Measurements from ENCODE around the gene SEMA7A.

Gene SEMA7A

DNA sequence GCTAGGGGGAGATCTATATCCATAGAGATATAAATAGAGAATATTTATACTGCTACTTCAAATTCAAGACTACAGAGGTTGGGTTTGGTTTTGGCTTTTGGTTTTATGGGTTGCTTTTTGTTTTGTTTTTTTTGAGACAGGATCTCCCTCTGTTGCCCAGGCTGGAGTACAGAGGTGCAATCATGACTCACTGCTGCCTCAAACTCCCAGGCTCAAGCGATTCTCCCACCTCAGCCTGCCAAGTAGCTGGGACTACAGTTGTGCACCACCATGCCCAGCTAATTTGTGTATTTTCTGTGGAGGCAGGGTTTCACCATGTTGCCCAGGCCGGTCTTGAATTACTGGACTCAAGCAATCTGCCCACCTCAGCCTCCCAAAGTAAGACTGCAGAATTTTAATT is 31.1 kb upstream of the SEMA7A start:
- no peak overlapping the region for H3K27ac ChIP-seq

DNA sequence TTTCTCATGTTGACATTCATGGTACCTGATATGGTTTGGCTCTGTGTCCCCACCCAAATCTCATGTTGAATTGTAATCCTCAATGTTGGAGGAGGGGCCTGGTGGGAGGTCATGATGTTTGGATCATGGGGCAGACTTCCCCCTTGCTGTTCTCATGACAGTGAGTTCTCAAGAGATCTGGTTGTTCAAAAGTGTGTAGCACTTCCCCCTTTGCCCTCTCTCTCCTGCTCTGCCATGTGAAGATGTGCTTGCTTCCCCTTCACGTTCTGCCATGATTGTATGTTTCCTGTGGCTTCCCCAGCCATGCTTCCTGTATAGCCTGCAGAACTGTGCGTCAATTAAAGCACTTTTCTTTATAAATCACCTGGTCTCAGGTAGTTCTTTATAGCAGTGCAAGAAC is 30.5 kb upstream of the SEMA7A start:
- H3K27ac ChIP-seq: no peak overlapping the region
- TF ChIP-seq ZFX (IDR thresholded peaks at IDR 0.05) (no peak), CTCF (conservative IDR thresholded peaks at IDR 0.05) (no peak)

More for the DNA sequence above, 31.1 kb upstream of the SEMA7A start:
- TF ChIP-seq ZFX (IDR thresholded peaks at IDR 0.05) (no peak), CTCF (conservative IDR thresholded peaks at IDR 0.05) (no peak)

GRCh38 chr15:74463634-74464033 is 29.9 kb upstream of the SEMA7A start:
- no peak for TF ChIP-seq CTCF (conservative IDR thresholded peaks at IDR 0.05)
- H3K27ac ChIP-seq: no peak overlapping the region

GRCh38 chr15:74461847-74462511 is 28.2 kb upstream of the SEMA7A start:
- peak overlapping the region; percentile 89 for H3K27ac ChIP-seq
- no peak for TF ChIP-seq ZFX (IDR thresholded peaks at IDR 0.05)
- no peak for TF ChIP-seq CTCF (conservative IDR thresholded peaks at IDR 0.05)

GRCh38 chr15:74460871-74461846 is 27.4 kb upstream of the SEMA7A start, which contains the start of gene UBL7:
UBL7 (minus strand) TSS chr15:74461160; CDS start chr15:74458867, 2,293 bp downstream.
- TF ChIP-seq ZFX (IDR thresholded peaks at IDR 0.05) (peak; percentile 49; the same call in 1 of the 2 replicates), CTCF (conservative IDR thresholded peaks at IDR 0.05) (peak; percentile 46)
- peak within 1 kb of the TSS; percentile 89 for H3K27ac ChIP-seq

- no peak for TF ChIP-seq CTCF (conservative IDR thresholded peaks at IDR 0.05)
- no peak for TF ChIP-seq ZFX (IDR thresholded peaks at IDR 0.05)
- peak overlapping the region; percentile 89 for H3K27ac ChIP-seq
Observed at GRCh38 chr15:74460298-74460697, 26.5 kb upstream of the SEMA7A start.

GRCh38 chr15:74459798-74460197 is 26.0 kb upstream of the SEMA7A start:
- peak overlapping the region; percentile 89; the same call in 1 of the 2 replicates for H3K27ac ChIP-seq

All from C4-2B (cell line).